HG03097 (cell line): ENCODE data around the gene NANP.
"Not testable (repeated sequence)": the region's sequence is repeated elsewhere in the genome, so short reads cannot be mapped to it uniquely, and the experiment has no call there.

Experiments
- ATAC-seq: cut with Tn5 transposase; IDR thresholded peaks from one replicate; pipeline ENCODE4 v1.9.1; 2021; ENCODE audit not compliant: unreplicated experiment, low FRiP score

Gene NANP

GRCh38 chr20:25608774-25609173 lies 15.0 kb downstream of the NANP start:
- ATAC-seq: no peak

- no peak for ATAC-seq
Measured at GRCh38 chr20:25606094-25606695, 17.6 kb downstream of the NANP start.

DNA sequence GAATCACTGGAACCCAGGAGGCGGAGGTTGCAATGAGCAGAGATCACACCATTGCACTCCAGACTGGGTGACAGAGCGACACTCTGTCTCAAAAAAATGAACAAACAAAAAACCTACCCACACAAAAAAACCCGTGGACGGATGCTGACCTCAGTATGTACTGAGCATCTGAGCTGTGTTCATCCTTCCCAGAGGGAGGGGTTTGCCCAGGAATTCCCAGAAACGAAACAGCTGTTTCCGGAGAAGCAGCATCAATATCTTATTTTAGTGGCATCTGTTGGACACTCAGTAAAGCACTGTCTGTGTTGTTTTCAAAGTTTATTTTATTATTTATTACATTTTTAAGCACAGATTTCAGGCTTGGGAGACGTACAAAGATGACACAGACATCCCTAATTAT lies 18.7 kb downstream of the NANP start:
- ATAC-seq: no peak

DNA sequence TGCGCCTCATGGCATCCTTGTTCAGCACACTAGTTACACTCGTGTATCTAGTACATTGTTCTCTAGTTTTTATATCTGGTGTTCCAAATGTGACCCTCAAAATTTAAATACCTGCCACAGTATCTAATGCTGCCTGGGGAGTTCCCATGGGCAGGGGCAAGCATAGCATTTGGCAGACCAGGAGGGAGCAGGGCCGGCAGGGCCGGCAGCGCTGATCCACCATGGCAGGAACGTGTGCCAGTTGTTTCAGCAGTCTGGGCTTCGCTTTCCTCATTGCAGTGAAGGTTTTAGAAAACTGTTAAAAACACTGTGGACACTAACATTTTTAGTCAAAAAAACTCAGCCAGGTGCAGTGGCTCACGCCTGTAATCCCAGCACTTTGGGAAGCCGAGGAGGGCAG lies 19.2 kb downstream of the NANP start:
- ATAC-seq: no peak

GRCh38 chr20:25602914-25603309 lies 20.9 kb downstream of the NANP start:
- ATAC-seq: not testable (repeated sequence)

GRCh38 chr20:25602191-25602913 lies 21.5 kb downstream of the NANP start:
- not testable (repeated sequence) for ATAC-seq

- no peak for ATAC-seq
Measured at GRCh38 chr20:25601659-25602058, 22.2 kb downstream of the NANP start.

DNA sequence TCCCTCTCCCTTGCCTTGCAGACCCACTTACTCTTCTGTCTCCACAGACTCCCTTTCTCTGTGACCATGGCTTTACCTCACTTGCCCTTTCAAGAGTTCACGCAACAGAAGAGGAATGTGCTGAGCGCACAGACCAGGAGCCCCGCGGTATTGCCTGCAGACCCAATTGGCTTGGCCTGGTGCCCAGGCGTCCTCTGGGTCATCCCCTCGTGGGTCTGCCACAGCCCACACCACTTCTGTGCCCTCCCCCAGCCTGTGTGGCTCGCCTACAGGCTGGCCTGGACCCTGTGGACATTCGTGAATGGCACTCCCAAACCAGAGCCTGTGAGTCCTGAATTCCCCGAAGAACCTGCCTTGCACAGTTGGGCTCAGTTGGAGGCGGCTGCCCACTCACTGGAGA lies 23.2 kb downstream of the NANP start:
- ATAC-seq: no peak

GRCh38 chr20:25592135-25592852 lies 31.5 kb downstream of the NANP start:
- no peak for ATAC-seq

DNA sequence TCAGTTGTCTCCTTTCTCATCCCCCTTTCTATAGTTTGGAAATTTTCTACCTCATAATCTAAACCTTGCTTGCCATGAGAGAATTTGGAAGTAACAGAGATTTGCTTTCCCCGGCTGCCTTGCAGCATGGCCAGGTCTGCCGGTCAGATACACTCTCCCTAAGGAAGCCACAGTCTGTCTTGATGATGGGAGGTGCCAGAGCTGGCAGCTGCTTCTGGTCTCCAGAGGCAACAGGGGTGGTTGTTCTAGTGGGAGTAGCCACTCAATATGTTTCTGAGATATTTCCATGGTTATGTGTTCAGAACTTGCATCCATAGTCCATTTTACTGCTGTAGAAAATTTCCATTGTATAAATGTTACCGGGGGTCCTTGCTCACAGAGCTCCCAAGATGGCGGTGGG lies 33.0 kb downstream of the NANP start:
- ATAC-seq: not testable (repeated sequence)

- no peak for ATAC-seq
Measured at GRCh38 chr20:25588491-25588890, 35.3 kb downstream of the NANP start.

GRCh38 chr20:25587536-25587935 lies 36.3 kb downstream of the NANP start:
- no peak for ATAC-seq

DNA sequence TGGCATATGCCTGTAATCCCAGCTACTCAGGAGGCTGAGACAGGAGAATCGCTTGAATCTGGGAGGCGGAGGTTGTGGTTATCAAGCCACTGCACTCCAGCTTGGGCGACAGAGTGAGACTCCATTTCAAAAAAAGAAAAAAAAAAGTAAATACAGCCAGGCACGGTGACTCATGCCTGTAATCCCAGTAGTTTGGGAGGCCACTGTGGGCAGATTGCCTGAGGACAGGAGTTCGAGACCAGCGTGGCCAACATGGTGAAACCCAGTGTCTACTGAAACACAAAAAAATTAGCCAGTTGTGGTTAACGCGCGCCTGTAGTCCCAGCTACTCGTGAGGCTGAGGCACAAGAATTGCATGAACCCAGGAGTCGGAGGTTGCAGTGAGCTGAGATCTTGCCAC lies 36.9 kb downstream of the NANP start:
- ATAC-seq: no peak

- no peak for ATAC-seq
Measured at GRCh38 chr20:25584905-25585704, 38.7 kb downstream of the NANP start, which contains the start of gene NINL. TSS of gene NINL (minus strand) at chr20:25585531. CDS start at chr20:25526587, 58,944 bp downstream.

- ATAC-seq: not testable (repeated sequence)
Measured at GRCh38 chr20:25583607-25584006, 40.2 kb downstream of the NANP start.

DNA sequence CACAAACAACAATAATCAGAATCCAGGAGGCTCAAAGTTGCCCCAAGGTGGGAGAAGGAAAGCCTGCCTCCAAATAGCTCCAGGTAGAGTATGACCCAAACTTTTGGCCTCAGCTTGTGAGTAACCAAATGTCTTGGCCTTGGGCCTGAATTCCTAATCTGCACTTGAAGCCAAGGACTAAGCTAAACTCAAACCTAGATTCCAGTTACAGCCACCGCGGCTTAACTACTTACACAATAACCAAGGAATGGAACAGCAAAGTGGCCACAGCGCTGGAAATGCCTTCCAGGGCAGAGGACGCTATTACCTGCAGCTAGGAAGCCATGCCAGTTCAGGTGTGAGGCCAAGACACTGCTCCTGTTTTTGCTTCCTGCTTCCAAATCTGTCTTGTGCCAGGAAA lies 43.1 kb downstream of the NANP start:
- no peak for ATAC-seq

DNA sequence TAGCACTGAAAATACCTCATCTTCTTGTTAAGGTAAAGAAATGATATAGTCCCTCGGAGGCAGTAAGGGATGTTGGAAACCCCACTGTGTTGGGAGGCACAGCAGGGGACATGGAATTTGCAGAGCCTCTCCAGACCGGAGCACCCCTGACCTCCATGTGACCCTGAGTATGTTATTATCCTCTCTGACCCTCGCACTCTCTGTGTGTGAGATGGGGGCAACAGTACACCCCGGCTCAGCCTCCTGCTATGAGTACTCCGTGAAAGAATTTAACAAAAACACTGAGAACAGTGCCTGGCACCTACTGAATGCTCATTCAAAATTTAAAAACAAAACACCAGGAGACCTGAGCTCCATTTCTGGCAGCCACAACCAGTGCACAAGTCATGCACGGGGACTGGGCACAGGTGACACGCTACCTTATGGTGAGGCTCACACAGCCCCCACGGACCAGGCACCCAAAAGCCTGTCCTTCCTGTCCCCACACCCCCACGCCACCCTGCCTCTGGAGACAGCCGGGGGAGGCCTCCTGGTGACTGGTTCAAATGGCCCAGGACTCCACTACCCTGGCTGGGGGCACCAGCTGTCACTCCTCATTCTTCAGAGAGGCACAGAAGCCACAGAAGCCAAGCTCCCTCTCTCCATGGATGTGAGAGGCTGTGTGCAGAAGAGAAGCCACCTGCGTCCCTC lies 44.6 kb downstream of the NANP start:
- no peak for ATAC-seq

DNA sequence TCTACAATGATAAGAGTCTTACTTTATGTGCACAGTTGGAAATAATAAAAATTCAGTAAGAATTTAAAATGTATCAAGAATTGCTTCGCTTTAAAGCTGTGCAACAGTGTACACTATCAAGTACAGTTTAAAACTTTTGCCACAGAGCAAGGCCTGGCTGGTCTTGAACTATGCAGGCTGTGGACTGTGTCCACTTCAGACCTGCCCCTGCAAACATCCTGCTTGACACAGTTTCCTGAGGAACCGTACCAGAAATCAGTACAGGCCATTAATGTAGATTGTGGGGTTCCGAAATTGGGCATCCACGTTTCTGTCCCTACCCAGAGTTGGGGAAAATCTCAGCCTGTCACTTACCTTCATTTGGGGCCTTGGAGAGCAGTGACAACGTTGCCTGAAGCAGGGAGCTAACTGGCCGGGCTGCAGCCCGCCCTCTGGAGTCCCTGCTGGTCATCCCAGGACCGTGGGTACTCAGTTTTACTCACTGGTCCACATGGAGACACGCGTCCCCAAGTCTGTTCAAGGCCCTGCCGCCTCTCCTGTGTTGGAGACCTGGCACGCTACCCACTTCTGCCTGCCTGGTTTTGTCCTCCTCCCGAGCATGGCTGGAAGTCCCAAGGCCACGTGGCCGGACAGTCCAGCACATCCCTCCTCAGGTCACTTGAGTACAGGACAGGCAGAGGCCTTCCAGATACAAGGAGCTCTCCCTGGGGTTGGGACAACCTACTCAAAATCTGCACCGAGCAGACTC lies 46.9 kb downstream of the NANP start:
- ATAC-seq: no peak

DNA sequence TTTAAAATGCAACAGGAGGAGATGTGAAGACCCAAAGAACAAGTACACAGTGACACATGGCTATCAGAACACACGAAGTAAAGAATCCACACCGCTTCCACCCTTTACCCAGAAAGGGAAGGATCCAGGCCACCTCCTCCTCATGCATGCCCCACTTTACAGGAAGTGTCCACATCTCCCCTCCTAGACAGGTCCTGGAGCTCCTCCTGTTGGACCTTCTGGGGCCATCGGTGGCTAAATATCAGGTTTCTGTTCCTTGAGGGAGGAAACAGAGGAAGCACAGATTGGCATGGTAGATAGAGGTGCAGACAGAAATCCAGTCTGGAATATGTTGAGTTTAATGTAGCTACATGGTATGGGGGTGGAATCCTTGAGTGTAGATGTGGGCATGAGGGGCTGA lies 49.4 kb downstream of the NANP start:
- no peak for ATAC-seq
